Measurements from ENCODE around the gene PDSS2. TPM values are rescaled to one million over a fixed set of nuclear protein-coding genes. Genes with fewer than 3 reads are reported as not detected.
"Not testable (repeated sequence)": the region's sequence is repeated elsewhere in the genome, so short reads cannot be mapped to it uniquely, and the experiment has no call there.

PDSS2 gene
- total RNA-seq, 1 donor from 2014 or later, result 6.5 TPM

- no peaks in the 10 kb centered on the region for H3K9me3 Mint-ChIP-seq (ENCODE audit: unreplicated experiment)
- no peaks in the 10 kb centered on the region for H3K4me1 Mint-ChIP-seq (ENCODE audit: low read depth, unreplicated experiment)
- no peak overlapping the region for H3K4me3 Mint-ChIP-seq (ENCODE audit: unreplicated experiment)
- H3K36me3 Mint-ChIP-seq (ENCODE audit: unreplicated experiment), result peaks cover 6% of the 10 kb centered on the region
- H3K27ac Mint-ChIP-seq (ENCODE audit: unreplicated experiment), result no peak overlapping the region
- H3K27me3 Mint-ChIP-seq (ENCODE audit: unreplicated experiment), result peaks cover 3% of the 10 kb centered on the region
- DNase-seq, result no peak
- TF ChIP-seq CTCF (IDR thresholded peaks at IDR 0.05; ENCODE audit: partially characterized antibody, unreplicated experiment), result no peak
These were observed 287.9 kb downstream of the PDSS2 start for GRCh38 chr6:107171513-107171912.

GRCh38 chr6:107164299-107164698, 295.1 kb downstream of the PDSS2 start:
- H3K4me3 Mint-ChIP-seq (ENCODE audit: unreplicated experiment); DNase-seq; H3K4me1 Mint-ChIP-seq (ENCODE audit: low read depth, unreplicated experiment); H3K27ac Mint-ChIP-seq (ENCODE audit: unreplicated experiment); H3K36me3 Mint-ChIP-seq (ENCODE audit: unreplicated experiment); H3K27me3 Mint-ChIP-seq (ENCODE audit: unreplicated experiment); H3K9me3 Mint-ChIP-seq (ENCODE audit: unreplicated experiment): not testable (repeated sequence)

GRCh38 chr6:107161521-107161920, 297.8 kb downstream of the PDSS2 start:
- no peak for TF ChIP-seq CTCF (IDR thresholded peaks at IDR 0.05; ENCODE audit: partially characterized antibody, unreplicated experiment)
- H3K9me3 Mint-ChIP-seq (ENCODE audit: unreplicated experiment), result no peaks in the 10 kb centered on the region
- no peaks in the 10 kb centered on the region for H3K4me1 Mint-ChIP-seq (ENCODE audit: low read depth, unreplicated experiment)
- H3K4me3 Mint-ChIP-seq (ENCODE audit: unreplicated experiment), result no peak overlapping the region
- no peak overlapping the region for H3K27ac Mint-ChIP-seq (ENCODE audit: unreplicated experiment)
- H3K27me3 Mint-ChIP-seq (ENCODE audit: unreplicated experiment), result no peaks in the 10 kb centered on the region
- H3K36me3 Mint-ChIP-seq (ENCODE audit: unreplicated experiment), result no peaks in the 10 kb centered on the region
- no peak for DNase-seq

GRCh38 chr6:107156617-107157016, 302.7 kb downstream of the PDSS2 start:
- no peak for DNase-seq
- no peak overlapping the region for H3K27ac Mint-ChIP-seq (ENCODE audit: unreplicated experiment)
- no peaks in the 10 kb centered on the region for H3K36me3 Mint-ChIP-seq (ENCODE audit: unreplicated experiment)
- H3K27me3 Mint-ChIP-seq (ENCODE audit: unreplicated experiment), result no peaks in the 10 kb centered on the region
- TF ChIP-seq CTCF (IDR thresholded peaks at IDR 0.05; ENCODE audit: partially characterized antibody, unreplicated experiment), result no peak
- H3K9me3 Mint-ChIP-seq (ENCODE audit: unreplicated experiment), result no peaks in the 10 kb centered on the region
- no peak overlapping the region for H3K4me3 Mint-ChIP-seq (ENCODE audit: unreplicated experiment)
- peaks cover 12% of the 10 kb centered on the region for H3K4me1 Mint-ChIP-seq (ENCODE audit: low read depth, unreplicated experiment)

- Mint-ChIP-seq H3K4me1 (ENCODE audit: low read depth, unreplicated experiment) (peaks cover 14% of the 10 kb centered on the region), H3K36me3 (ENCODE audit: unreplicated experiment) (no peaks in the 10 kb centered on the region), H3K9me3 (ENCODE audit: unreplicated experiment) (no peaks in the 10 kb centered on the region), H3K27me3 (ENCODE audit: unreplicated experiment) (no peaks in the 10 kb centered on the region), H3K27ac (ENCODE audit: unreplicated experiment) (peak overlapping the region; percentile 91), H3K4me3 (ENCODE audit: unreplicated experiment) (peak overlapping the region; percentile 69)
- no peak for TF ChIP-seq CTCF (IDR thresholded peaks at IDR 0.05; ENCODE audit: partially characterized antibody, unreplicated experiment)
- no peak for DNase-seq
These were observed 304.6 kb downstream of the PDSS2 start for GRCh38 chr6:107154801-107155160.

Data from glutamatergic neuron (in vitro differentiated cells).